Sigmoid colon (tissue), 7 donors: ENCODE data around the gene MXD4. TPM values are rescaled to one million over a fixed set of nuclear protein-coding genes. Genes with fewer than 3 reads are reported as not detected.
A peak's percentile ranks its signal among the peaks of the same experiment; 100 is the strongest.
"Not testable (repeated sequence)": the region's sequence is repeated elsewhere in the genome, so short reads cannot be mapped to it uniquely, and the experiment has no call there.

Source experiments
- DNase-seq: peaks from one replicate; pipeline ENCODE4 v3.0.0-alpha.2; 2019
- H3K27ac ChIP-seq, 4 donors: fragments of 200-600 bp; sonication (generic); one replicate each; pipeline ENCODE4 v1.5.1; 2016 to 2019; ENCODE audit warnings: mild to moderate bottlenecking in 1 of 4
- H3K27me3 ChIP-seq, 3 donors: fragments of 200-600 bp; sonication (generic); one replicate each; pipeline ENCODE4 v1.5.1; 2019; ENCODE audit warnings: mild to moderate bottlenecking in 1 of 3
- H3K36me3 ChIP-seq, 4 donors: fragments of 200-600 bp; sonication (generic); one replicate each; pipeline ENCODE4 v1.5.1; 2016 to 2019
- H3K4me1 ChIP-seq, 4 donors: fragments of 200-600 bp; sonication (generic); one replicate each; pipeline ENCODE4 v1.5.1; 2017 to 2019
- H3K4me3 ChIP-seq, 4 donors: fragments of 200-600 bp; sonication (generic); one replicate each; pipeline ENCODE4 v1.5.1; 2017 to 2019; ENCODE audit warnings: mild to moderate bottlenecking in 2 of 4, moderate library complexity in 1 of 4
- H3K9me3 ChIP-seq, 4 donors: fragments of 200-600 bp in 3 of 4; sonication (generic) in 3 of 4; one replicate each; pipeline versions ENCODE4 v1.5.1 to v1.6.1; 2013 to 2019
- EP300 ChIP-seq, 4 donors: sonication (generic); formaldehyde crosslinking; IDR thresholded peaks; one replicate each; pipeline ENCODE4 v1.6.1; 2017; ENCODE audit warnings: antibody characterized with exemption in 4 of 4
- POLR2A ChIP-seq, 2 donors: fragments of 450-650 bp; IDR thresholded peaks; one replicate each; pipeline ENCODE4 v1.6.1; 2016; ENCODE audit warnings: antibody characterized with exemption in 2 of 2, mild to moderate bottlenecking in 2 of 2, moderate library complexity in 2 of 2
- POLR2AphosphoS5 ChIP-seq, 4 donors: sonication (generic); formaldehyde crosslinking; IDR thresholded peaks; one replicate each; pipeline ENCODE4 v1.6.1; 2017; ENCODE audit warnings: antibody characterized with exemption in 4 of 4
- WGBS, 2 donors: extraction: QIAGEN DNeasy Blood & Tissue Kit; methylation state at CpG; one replicate each; pipeline ENCODE4 v1.1.7; 2013; 5-methylcytosine and 5-hydroxymethylcytosine counted together
- intact Hi-C: fragments of 100-400 bp; cut with DNase I; formaldehyde crosslinking; loops from one replicate; pipeline ENCODE4 v1.15.1; 2023
- polyA plus RNA-seq, 3 donors: library from polyadenylated mRNA; stranded (reverse); fragments of 200-250 nt; gene quantifications; one replicate each; pipeline ENCODE4 v1.2.3, GENCODE V29; 2013
- total RNA-seq, 4 donors: library from RNA; depleted of rRNA; stranded (reverse); fragments of >200 nt; gene quantifications; one replicate each; pipeline ENCODE4 v1.1.0, GENCODE V29; 2016
- TF ChIP-seq, protein P1 (sequence below), 4 experiments: fragments of 450-650 bp in 3 of 4; fragments of 200-600 bp in 1 of 4; IDR thresholded peaks; one replicate each; pipeline ENCODE4 v1.5.1; 2016 to 2019; ENCODE audit warnings: antibody characterized with exemption in 4 of 4, mild to moderate bottlenecking in 3 of 4, moderate library complexity in 2 of 4
- donor health status: healthy with polysubstance abuse.
- donor health status: Bipolar disorder and iron deficiency.
- donor health status: healthy.

MXD4 gene
- total and polyA plus RNA-seq, 7 donors: 25.0 to 62.0 (median 36.4) TPM

DNA sequence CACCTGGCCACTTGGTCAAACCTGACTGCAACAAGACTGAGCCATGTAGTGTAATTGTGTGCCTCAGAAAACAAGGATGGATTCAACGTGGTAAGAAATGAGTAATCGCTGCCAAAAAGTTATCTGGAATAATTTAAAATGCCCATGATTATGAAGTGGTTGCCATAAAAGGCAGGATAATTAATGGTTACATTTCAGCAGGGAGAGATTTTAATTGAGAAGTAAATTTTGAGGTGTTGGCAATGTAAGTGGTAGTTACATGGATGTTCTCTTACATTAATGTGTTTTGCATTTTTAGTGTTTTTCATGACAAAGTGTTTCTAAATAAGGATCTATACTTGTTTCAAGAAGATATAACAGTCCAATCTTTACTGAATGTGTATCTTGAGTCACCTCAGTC lies 35.6 kb downstream of the MXD4 start:
- intact Hi-C loops: no loop called here
- H3K4me3 ChIP-seq: no peak overlapping the region
- H3K27me3 ChIP-seq: no peaks in the 10 kb centered on the region
- DNase-seq: no peak
- H3K4me1 ChIP-seq: no peaks in the 10 kb centered on the region
- 84 to 87% methylated on average over 2 of the region's 2 CpGs for WGBS, 2 donors
- H3K9me3 ChIP-seq: no peaks in the 10 kb centered on the region
- H3K36me3 ChIP-seq: peaks cover 0 to 11% (median 6%) of the 10 kb centered on the region in 4 donors
- no peak for TF ChIP-seq POLR2A (IDR thresholded peaks at IDR 0.05)
- no peak for TF ChIP-seq POLR2AphosphoS5 (IDR thresholded peaks at IDR 0.05)
- TF ChIP-seq EP300 (IDR thresholded peaks at IDR 0.05): no peak
- TF ChIP-seq, protein P1, sequence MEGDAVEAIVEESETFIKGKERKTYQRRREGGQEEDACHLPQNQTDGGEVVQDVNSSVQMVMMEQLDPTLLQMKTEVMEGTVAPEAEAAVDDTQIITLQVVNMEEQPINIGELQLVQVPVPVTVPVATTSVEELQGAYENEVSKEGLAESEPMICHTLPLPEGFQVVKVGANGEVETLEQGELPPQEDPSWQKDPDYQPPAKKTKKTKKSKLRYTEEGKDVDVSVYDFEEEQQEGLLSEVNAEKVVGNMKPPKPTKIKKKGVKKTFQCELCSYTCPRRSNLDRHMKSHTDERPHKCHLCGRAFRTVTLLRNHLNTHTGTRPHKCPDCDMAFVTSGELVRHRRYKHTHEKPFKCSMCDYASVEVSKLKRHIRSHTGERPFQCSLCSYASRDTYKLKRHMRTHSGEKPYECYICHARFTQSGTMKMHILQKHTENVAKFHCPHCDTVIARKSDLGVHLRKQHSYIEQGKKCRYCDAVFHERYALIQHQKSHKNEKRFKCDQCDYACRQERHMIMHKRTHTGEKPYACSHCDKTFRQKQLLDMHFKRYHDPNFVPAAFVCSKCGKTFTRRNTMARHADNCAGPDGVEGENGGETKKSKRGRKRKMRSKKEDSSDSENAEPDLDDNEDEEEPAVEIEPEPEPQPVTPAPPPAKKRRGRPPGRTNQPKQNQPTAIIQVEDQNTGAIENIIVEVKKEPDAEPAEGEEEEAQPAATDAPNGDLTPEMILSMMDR (IDR thresholded peaks at IDR 0.05): no peak
- H3K27ac ChIP-seq: no peak overlapping the region

DNA sequence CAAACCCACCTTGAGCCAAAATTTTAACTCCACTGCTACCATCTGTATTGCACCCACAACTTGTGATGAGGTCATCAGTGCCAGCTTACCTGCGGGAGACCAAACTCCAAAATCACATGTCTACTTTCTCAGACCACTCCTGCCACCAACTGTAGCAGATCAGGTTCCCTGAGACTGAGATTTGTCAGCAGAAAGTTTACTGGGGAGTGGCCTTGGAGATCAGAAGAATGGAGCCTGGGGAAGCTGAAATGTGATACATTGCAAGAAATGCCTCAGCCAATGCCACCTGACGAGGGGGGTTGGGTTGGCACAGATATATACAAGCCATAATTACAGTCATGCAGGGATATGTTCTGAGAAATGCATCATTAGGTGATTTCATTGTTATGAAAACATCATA lies 39.1 kb downstream of the MXD4 start:
- Histone ChIP-seq H3K36me3 (peaks cover 0 to 7% (median 6%) of the 10 kb centered on the region in 4 donors), H3K27ac (no peak overlapping the region)

DNA sequence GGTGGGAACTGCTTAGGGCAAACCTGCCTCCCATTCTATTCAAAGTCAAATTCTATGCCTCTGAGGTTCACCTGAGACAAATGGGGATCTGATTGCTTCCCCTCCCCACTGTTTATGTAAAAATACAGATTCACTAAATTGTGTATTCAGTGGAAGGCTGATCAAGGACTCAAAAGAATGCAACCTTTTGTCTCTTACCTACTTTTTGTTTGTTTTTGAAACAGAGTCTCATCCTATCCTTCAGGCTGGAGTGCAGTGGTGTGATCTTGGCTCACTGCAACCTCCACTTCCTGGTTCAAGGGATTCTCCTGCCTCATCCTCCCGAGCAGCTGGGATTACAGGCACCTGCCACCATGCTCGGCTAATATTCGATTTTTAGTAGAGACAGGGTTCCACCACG lies 40.5 kb downstream of the MXD4 start:
- not testable (repeated sequence) for H3K27me3 ChIP-seq, H3K4me1 ChIP-seq, H3K36me3 ChIP-seq, H3K27ac ChIP-seq, H3K9me3 ChIP-seq, DNase-seq, H3K4me3 ChIP-seq
- WGBS, 2 donors: 62 to 78% methylated on average over 4 of the region's 4 CpGs
- intact Hi-C loops: loop anchor here (5.0 kb wide), 3 partner anchors 141 to 241 kb away; partner anchors contain the start of genes CFAP99 and ZFYVE28

More for the DNA sequence above, 39.1 kb downstream of the MXD4 start:
- no peak overlapping the region for H3K4me3 ChIP-seq
- H3K4me1 ChIP-seq: peaks cover 0 to 7% (median 0%) of the 10 kb centered on the region in 4 donors
- H3K9me3 ChIP-seq: no peaks in the 10 kb centered on the region
- no peaks in the 10 kb centered on the region for H3K27me3 ChIP-seq
- TF ChIP-seq POLR2A (IDR thresholded peaks at IDR 0.05): no peak
- TF ChIP-seq EP300 (IDR thresholded peaks at IDR 0.05): no peak
- TF ChIP-seq, protein P1 (IDR thresholded peaks at IDR 0.05): no peak
- TF ChIP-seq POLR2AphosphoS5 (IDR thresholded peaks at IDR 0.05): no peak
- 95% methylated on average over 2 of the region's 2 CpGs for WGBS, 2 donors
- no peak for DNase-seq
- intact Hi-C loops: loop anchor here (5.0 kb wide), 3 partner anchors 139 to 239 kb away; partner anchors contain the start of genes CFAP99 and ZFYVE28

DNA sequence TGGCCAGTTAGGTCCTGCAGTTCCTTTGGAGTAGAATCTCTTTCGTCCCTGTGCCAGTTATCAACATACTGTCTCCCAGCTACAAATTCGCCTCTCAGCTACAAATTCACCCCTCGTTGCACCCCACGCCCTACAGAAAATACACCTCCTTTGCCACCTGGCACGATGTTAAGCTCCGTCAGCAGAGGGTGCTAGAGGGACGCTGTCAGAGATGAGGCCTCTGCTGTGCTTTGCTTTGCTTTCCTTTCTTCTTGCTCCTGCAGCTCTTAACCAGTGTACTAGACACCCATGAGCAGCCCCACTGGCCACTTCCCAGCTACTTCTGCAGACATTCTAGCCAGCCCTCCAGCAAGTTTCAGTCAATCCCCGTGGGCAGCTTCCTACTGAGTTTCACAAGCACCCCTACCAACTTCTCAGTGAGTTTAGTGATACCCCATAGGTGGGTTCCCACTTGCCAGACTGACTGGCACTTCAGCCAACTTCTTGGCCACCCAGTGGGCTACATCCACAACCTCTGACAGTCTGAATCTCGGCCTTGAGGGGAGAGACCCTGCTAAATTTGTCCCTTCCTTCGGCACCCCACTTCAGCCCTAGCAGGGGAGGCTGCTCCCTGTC lies 41.8 kb downstream of the MXD4 start:
- intact Hi-C loops: loop anchor here (5.0 kb wide), 3 partner anchors 142 to 242 kb away; partner anchors contain the start of genes CFAP99 and ZFYVE28
- no peaks in the 10 kb centered on the region for H3K27me3 ChIP-seq
- DNase-seq: peak; percentile 77
- no peak overlapping the region for H3K27ac ChIP-seq
- H3K4me3 ChIP-seq: no peak overlapping the region
- TF ChIP-seq POLR2AphosphoS5 (IDR thresholded peaks at IDR 0.05) (peak in 1 of 4 donors; percentile 17), POLR2A (IDR thresholded peaks at IDR 0.05) (no peak), EP300 (IDR thresholded peaks at IDR 0.05) (no peak)
- TF ChIP-seq, protein P1 (IDR thresholded peaks at IDR 0.05): peak; percentile 75 to 78 (median 76)
- H3K9me3 ChIP-seq: no peaks in the 10 kb centered on the region
- WGBS, 2 donors: 11 to 13% methylated on average over 10 of the region's 10 CpGs
- H3K36me3 ChIP-seq: peaks cover 0 to 7% (median 6%) of the 10 kb centered on the region in 4 donors
- peaks cover 0 to 7% (median 0%) of the 10 kb centered on the region in 4 donors for H3K4me1 ChIP-seq

DNA sequence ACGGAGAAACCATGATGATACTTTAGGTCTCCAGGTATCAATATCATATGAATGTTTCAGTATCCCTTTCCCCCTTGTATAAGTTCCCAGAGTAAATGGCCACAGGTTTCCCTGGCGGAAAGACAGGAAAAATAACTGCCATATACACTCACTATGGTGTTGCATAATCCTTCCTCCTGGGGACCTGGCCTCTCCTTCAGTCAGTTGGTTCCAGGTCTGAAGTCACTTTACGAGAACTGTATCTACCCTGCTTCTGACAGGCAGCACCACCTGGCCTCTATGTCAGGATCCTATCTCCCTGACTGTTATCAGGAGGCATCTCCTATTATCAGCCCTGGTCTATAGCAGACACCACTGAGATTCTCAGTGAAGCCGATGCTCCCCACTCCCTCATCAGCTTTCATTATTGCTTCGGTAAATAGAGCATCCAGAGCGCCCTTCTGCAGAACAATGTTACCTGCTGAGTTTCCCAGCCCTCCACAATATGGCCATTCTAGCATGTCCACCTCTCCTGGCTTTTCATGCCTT lies 42.6 kb downstream of the MXD4 start:
- intact Hi-C loops: no loop called here
- WGBS, 2 donors: 89 to 92% methylated on average over 6 of the region's 6 CpGs

More for the DNA sequence above, 42.6 kb downstream of the MXD4 start:
- peaks cover 0 to 7% (median 6%) of the 10 kb centered on the region in 4 donors for H3K36me3 ChIP-seq
- peaks cover 0 to 7% (median 0%) of the 10 kb centered on the region in 4 donors for H3K4me1 ChIP-seq
- no peak overlapping the region for H3K4me3 ChIP-seq
- no peak overlapping the region for H3K27ac ChIP-seq
- H3K9me3 ChIP-seq: no peaks in the 10 kb centered on the region
- no peaks in the 10 kb centered on the region for H3K27me3 ChIP-seq
- TF ChIP-seq, protein P1 (IDR thresholded peaks at IDR 0.05): no peak
- TF ChIP-seq EP300 (IDR thresholded peaks at IDR 0.05) (no peak), POLR2AphosphoS5 (IDR thresholded peaks at IDR 0.05) (no peak)
- DNase-seq: no peak
